Measurements from ENCODE around the gene VSTM2B. TPM values are rescaled to one million over a fixed set of nuclear protein-coding genes. Genes with fewer than 3 reads are reported as not detected.

VSTM2B gene
- total RNA-seq, 2 donors from 2014 or later, result not detected

DNA sequence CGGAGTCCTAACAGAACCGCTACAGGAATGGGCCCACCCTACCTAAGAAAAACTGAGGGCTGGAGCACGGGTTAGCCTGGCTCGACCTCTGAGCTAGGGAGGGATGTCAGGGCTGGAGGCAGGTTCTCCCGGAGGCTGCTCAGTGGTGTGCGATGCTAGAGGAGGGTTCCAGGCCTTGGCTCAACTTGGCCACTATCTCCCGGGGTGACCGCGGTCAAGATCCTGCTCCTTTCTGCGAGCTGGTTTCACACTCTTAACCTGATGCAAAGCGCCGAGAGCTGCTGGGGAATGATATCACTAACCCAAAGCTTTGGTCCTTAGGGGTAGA is 80.6 kb downstream of the VSTM2B start:
- no peak for DNase-seq
- ATAC-seq, result peak; percentile 29 to 54
- intact Hi-C loops (cut with DNase I), result loop anchor here in 1 of 2 donors (5.0 kb wide), 1 partner anchor 111 kb away; the partner anchor contains the start of gene C19orf12

- DNase-seq (no peak), ATAC-seq (no peak)
- intact Hi-C loops (cut with DNase I), result loop anchor here (1.0 to 5.0 kb wide), 2 partner anchors 107 to 108 kb away; partner anchors contain the start of gene C19orf12 (in 1 of the 2)
Measured at GRCh38 chr19:29609636-29610035, 83.8 kb downstream of the VSTM2B start.

GRCh38 chr19:29610213-29610573 is 84.4 kb downstream of the VSTM2B start:
- ATAC-seq (no peak), DNase-seq (no peak)
- intact Hi-C loops (cut with DNase I), result loop anchor here in 1 of 2 donors (1.0 kb wide), 1 partner anchor 106 kb away; no protein-coding TSS in a partner anchor

GRCh38 chr19:29610574-29611271 is 84.9 kb downstream of the VSTM2B start:
- ATAC-seq, result peak; percentile 77 to 82
- peak; percentile 85 for DNase-seq
- intact Hi-C loops (cut with DNase I), result loop anchor here in 1 of 2 donors (1.0 kb wide), 1 partner anchor 106 kb away; no protein-coding TSS in a partner anchor

DNA sequence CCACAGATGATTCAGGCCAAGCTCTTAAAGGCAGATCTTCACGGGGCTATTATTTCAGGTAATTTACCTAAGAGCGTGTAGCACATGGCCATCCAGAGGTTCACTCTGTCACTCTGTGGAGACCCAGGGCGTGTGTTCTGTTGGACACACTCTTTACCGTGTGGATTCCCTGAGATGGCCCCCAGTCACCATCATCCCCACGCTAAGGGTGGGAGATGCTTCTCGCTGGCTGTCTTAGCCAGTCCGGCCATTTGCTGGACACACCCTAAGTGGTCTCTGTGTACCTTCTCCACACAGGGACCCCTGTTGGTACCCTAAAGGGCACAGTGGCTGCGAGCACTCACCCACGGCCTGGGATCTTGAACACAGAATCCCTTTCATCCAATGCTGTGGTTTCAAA is 86.3 kb downstream of the VSTM2B start:
- intact Hi-C loops (cut with DNase I), result no loop called here
- ATAC-seq, result no peak
- no peak for DNase-seq

- DNase-seq (no peak), ATAC-seq (no peak)
- intact Hi-C loops (cut with DNase I), result no loop called here
Measured at GRCh38 chr19:29612801-29613595, 87.2 kb downstream of the VSTM2B start.

GRCh38 chr19:29614046-29614445 is 88.3 kb downstream of the VSTM2B start:
- intact Hi-C loops (cut with DNase I), result no loop called here
- no peak for DNase-seq
- ATAC-seq, result no peak

Other genes with a start within 250 kb of the VSTM2B start
- gene POP4, start 80.3 kb downstream of the VSTM2B start, total RNA-seq, result 10 to 100 TPM; 48.7 to 50.8 TPM
- 10 to 100 TPM; 28.1 to 32.8 TPM for gene PLEKHF1, start 139.5 kb downstream of the VSTM2B start, total RNA-seq
- gene C19orf12, start 189.3 kb downstream of the VSTM2B start, total RNA-seq, result 10 to 100 TPM; 48.2 to 52.0 TPM